Karpas-422 (cell line): Measurements from ENCODE around the gene TMPRSS2. TPM values are rescaled to one million over a fixed set of nuclear protein-coding genes. Genes with fewer than 3 reads are reported as not detected.

Experiments used
- DNase-seq: peaks from one replicate; pipeline ENCODE4 v3.0.0-alpha.2; 2015
- H2AFZ ChIP-seq: fragments of 200-600 bp; sonication (generic); 2 replicates; pipeline ENCODE4 v1.6.1; 2014; ENCODE audit warnings: antibody characterized with exemption, low read length, mixed read lengths
- H3K27ac ChIP-seq: fragments of 200-600 bp; sonication (generic); 2 replicates; pipeline ENCODE4 v1.5.1; 2014; ENCODE audit warnings: mild to moderate bottlenecking, low read length, moderate library complexity
- H3K27me3 ChIP-seq: fragments of 200-600 bp; sonication (generic); 2 replicates; pipeline ENCODE4 v1.6.1; 2014; ENCODE audit warnings: low read length, mixed read lengths
- H3K36me3 ChIP-seq: fragments of 200-600 bp; sonication (generic); 2 replicates; pipeline ENCODE4 v1.6.1; 2014; ENCODE audit warnings: low read length, mixed read lengths; ENCODE audit not compliant: insufficient read depth
- H3K4me1 ChIP-seq: fragments of 200-600 bp; sonication (generic); 2 replicates; pipeline ENCODE4 v1.6.1; 2014; ENCODE audit warnings: mild to moderate bottlenecking, low read length, mixed read lengths
- H3K4me2 ChIP-seq: fragments of 200-600 bp; sonication (generic); 2 replicates; pipeline ENCODE4 v1.6.1; 2014; ENCODE audit warnings: low read length, low read depth, mild to moderate bottlenecking; ENCODE audit not compliant: poor library complexity, severe bottlenecking
- H3K4me3 ChIP-seq: fragments of 200-600 bp; sonication (generic); 2 replicates; pipeline ENCODE4 v1.5.1; 2014; ENCODE audit warnings: mild to moderate bottlenecking, antibody characterized with exemption, low read length, mixed read lengths
- H3K79me2 ChIP-seq: fragments of 200-600 bp; sonication (generic); 2 replicates; pipeline ENCODE4 v1.6.1; 2014; ENCODE audit warnings: mild to moderate bottlenecking, low read length, mixed read lengths
- H3K9ac ChIP-seq: fragments of 200-600 bp; sonication (generic); 2 replicates; pipeline ENCODE4 v1.6.0; 2014; ENCODE audit warnings: low read length
- H3K9me2 ChIP-seq: fragments of 200-600 bp; sonication (generic), shearing (Covaris generic); replicated peaks from 2 replicates; pipeline ENCODE4 v1.6.0; 2014; ENCODE audit warnings: mild to moderate bottlenecking, low read length, moderate library complexity; ENCODE audit not compliant: insufficient read depth
- H3K9me3 ChIP-seq: fragments of 300-700, 200-600 bp; sonication (generic); 2 replicates; pipeline ENCODE4 v1.6.1; 2014; ENCODE audit warnings: low read length, mixed read lengths
- H4K20me1 ChIP-seq: fragments of 200-600 bp; sonication (generic); 2 replicates; pipeline ENCODE4 v1.6.1; 2014; ENCODE audit warnings: mild to moderate bottlenecking, antibody characterized with exemption, low read length, low read depth; ENCODE audit not compliant: insufficient read depth
- total RNA-seq: library from RNA; depleted of rRNA; stranded (reverse); fragments of >200 nt; shearing (Covaris generic); gene quantifications from 2 replicates; pipeline ENCODE4 v1.2.3, GENCODE V29; 2014; ENCODE audit warnings: low replicate concordance

Gene TMPRSS2
- total RNA-seq, 1 experiment from 2014 or later = not detected

DNA sequence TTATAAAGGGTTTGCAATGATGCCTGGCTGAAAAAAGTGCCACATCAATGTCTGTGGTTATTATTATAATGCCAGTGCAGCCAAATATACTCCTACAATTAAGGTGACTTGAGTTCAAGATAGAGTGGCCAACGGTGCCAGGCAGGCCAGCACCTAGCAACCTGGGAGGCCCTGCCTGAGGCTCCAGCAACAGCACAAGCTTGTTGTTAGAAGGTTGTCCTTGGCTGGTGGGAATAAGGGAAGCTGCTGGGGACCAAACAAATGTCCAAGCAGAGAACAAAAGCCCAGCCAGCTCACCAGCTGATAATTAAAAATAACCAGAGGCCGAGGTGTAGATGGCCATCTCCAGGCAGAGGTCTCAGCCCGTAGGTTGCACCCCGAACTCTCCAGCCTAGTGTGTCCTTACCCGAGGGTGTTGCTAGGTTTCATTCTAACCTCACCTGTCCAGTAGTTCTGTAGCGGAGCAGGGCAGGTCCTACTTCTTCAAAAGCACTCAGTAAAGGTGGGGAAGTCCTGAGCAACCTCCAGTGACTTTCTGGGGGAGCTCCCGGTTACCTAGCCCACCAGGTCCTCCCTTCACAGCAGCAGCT is 1.9 kb downstream of the TMPRSS2 start:
- H4K20me1 ChIP-seq = no peaks in the 10 kb centered on the region
- H3K4me3 ChIP-seq = no peak overlapping the region
- no peaks in the 10 kb centered on the region for H3K79me2 ChIP-seq
- H3K9me2 ChIP-seq = no peaks in the 10 kb centered on the region
- no peak overlapping the region for H2AFZ ChIP-seq
- no peaks in the 10 kb centered on the region for H3K36me3 ChIP-seq
- no peaks in the 10 kb centered on the region for H3K9me3 ChIP-seq
- H3K4me2 ChIP-seq = no peak overlapping the region
- no peaks in the 10 kb centered on the region for H3K27me3 ChIP-seq
- no peak overlapping the region for H3K9ac ChIP-seq
- DNase-seq = no peak
- H3K4me1 ChIP-seq = no peaks in the 10 kb centered on the region
- H3K27ac ChIP-seq = no peak overlapping the region

DNA sequence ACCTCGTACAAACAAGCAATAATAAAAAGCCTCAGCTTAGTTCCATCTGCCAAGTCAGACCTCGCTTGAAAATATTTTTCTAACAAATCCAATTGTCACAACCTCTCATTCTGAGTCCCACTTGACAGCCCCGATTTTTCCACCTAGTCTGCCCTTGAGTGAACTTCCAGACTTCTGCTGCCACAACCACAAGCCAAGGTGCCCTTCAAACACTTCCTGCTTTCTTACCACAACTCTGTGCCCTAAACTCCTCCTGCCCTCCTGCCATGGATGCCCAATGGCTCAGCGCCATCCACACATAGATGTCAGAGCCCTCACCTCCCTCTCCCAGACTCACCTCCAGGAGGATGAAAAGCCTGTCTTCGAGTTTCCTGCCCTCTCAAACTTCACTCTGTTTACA is 3.9 kb downstream of the TMPRSS2 start:
- Histone ChIP-seq H3K4me2 (no peak overlapping the region), H3K27me3 (no peaks in the 10 kb centered on the region), H3K9ac (no peak overlapping the region), H3K9me3 (no peaks in the 10 kb centered on the region), H3K27ac (no peak overlapping the region), H3K9me2 (no peaks in the 10 kb centered on the region), H3K36me3 (no peaks in the 10 kb centered on the region), H3K4me1 (no peaks in the 10 kb centered on the region), H3K4me3 (no peak overlapping the region), H4K20me1 (no peaks in the 10 kb centered on the region), H2AFZ (no peak overlapping the region), H3K79me2 (no peaks in the 10 kb centered on the region)
- DNase-seq = no peak

DNA sequence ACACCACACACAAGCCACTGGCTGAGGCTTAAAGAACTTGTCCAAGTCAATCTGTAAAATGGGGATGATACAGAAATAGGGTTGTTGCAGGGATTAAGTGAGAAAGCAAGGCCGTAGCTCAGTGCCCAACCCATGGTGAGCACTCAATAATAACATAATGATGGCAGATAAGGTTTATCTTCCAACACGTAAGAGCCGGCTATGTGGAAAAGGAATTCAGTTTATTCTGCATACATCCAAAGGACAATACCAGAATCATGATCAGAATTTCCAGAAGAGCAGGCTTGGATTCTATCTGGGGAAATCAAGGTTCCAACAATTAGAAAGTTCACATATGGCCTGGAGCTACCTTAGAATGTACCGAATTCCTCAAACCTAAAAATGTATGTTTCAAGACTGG is 4.6 kb downstream of the TMPRSS2 start:
- Histone ChIP-seq H3K9me3 (no peaks in the 10 kb centered on the region), H3K27me3 (no peaks in the 10 kb centered on the region), H4K20me1 (no peaks in the 10 kb centered on the region), H3K9ac (no peak overlapping the region), H3K9me2 (no peaks in the 10 kb centered on the region), H3K4me1 (no peaks in the 10 kb centered on the region), H2AFZ (no peak overlapping the region), H3K27ac (no peak overlapping the region), H3K79me2 (no peaks in the 10 kb centered on the region), H3K36me3 (no peaks in the 10 kb centered on the region), H3K4me2 (no peak overlapping the region), H3K4me3 (no peak overlapping the region)
- DNase-seq = no peak

DNA sequence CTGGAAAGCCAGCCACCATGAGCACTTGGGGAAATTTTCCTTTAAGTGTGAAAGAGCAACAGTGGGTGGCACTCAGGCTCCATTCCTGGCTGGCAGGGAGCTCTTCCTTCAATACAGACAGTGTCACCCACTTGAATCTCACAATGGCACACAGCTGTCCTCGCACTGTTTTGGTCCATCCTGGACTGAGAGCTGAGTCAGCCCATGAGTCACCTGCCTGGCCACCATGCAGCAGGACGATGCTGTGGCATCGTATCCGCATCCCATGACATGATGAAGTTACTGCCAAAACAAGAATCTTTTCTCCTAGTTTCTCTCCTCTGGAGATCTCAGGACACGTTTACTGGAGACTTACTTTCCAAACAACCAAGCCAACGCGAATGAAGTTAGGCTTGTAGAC is 6.0 kb downstream of the TMPRSS2 start:
- H3K79me2 ChIP-seq = no peaks in the 10 kb centered on the region
- H3K27me3 ChIP-seq = no peaks in the 10 kb centered on the region
- H3K4me1 ChIP-seq = no peaks in the 10 kb centered on the region
- H3K4me3 ChIP-seq = no peak overlapping the region
- H3K4me2 ChIP-seq = no peak overlapping the region
- DNase-seq = no peak
- no peak overlapping the region for H2AFZ ChIP-seq
- no peaks in the 10 kb centered on the region for H4K20me1 ChIP-seq
- H3K9ac ChIP-seq = no peak overlapping the region
- no peak overlapping the region for H3K27ac ChIP-seq
- no peaks in the 10 kb centered on the region for H3K9me3 ChIP-seq
- no peaks in the 10 kb centered on the region for H3K36me3 ChIP-seq
- H3K9me2 ChIP-seq = no peaks in the 10 kb centered on the region

DNA sequence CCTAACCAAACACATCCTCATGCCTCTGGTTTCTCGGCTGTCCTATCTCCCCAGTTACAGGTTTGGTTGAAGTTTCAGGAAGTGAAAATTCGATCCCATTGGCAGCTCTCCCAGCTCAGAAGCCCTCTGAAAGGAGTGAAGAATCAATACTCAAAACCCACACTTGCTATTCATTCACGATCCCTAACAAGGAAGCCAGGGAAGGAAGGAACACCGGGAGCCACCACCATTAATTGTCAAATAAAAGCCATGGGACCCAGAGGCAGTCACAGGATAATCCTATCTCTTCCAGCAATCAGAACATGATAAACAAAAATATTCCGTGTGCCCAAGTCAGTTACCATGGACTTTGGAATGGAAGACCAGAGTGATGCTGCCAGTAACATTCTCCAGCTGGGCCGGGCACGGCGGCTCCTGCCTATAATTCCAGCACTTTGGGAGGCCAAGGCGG is 7.0 kb downstream of the TMPRSS2 start:
- Histone ChIP-seq H3K9ac (no peak overlapping the region), H3K27me3 (no peaks in the 10 kb centered on the region), H3K4me3 (no peak overlapping the region)

DNA sequence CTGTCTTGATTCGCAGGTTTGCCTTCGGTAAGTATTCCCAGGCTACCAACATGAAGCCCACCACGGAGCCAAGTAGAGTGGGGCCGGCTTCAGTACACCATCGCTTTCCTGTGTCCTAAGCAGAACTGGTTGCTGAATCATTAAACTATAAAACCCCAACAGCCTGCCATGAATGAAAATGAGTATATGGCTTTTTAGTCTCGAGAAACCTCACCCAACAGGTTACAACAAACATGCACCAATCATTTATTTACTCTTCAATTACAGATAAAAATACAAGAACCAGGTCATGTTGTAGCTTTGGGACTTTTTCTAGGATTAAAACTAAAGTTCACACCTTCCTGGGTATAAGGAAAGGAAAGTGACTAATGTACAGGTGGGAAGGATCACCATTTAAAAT is 7.6 kb downstream of the TMPRSS2 start:
- H3K9me2 ChIP-seq = no peaks in the 10 kb centered on the region
- H3K4me3 ChIP-seq = no peak overlapping the region
- no peaks in the 10 kb centered on the region for H3K27me3 ChIP-seq
- no peaks in the 10 kb centered on the region for H3K9me3 ChIP-seq
- H3K36me3 ChIP-seq = no peaks in the 10 kb centered on the region
- DNase-seq = no peak
- no peak overlapping the region for H2AFZ ChIP-seq
- H3K4me1 ChIP-seq = no peaks in the 10 kb centered on the region
- no peak overlapping the region for H3K4me2 ChIP-seq
- H4K20me1 ChIP-seq = no peaks in the 10 kb centered on the region
- no peak overlapping the region for H3K27ac ChIP-seq
- no peak overlapping the region for H3K9ac ChIP-seq
- no peaks in the 10 kb centered on the region for H3K79me2 ChIP-seq

More for the DNA sequence above, 7.0 kb downstream of the TMPRSS2 start:
- Histone ChIP-seq H3K27ac (no peak overlapping the region), H3K4me2 (no peak overlapping the region), H3K79me2 (no peaks in the 10 kb centered on the region), H3K9me3 (no peaks in the 10 kb centered on the region), H3K9me2 (no peaks in the 10 kb centered on the region), H4K20me1 (no peaks in the 10 kb centered on the region), H2AFZ (no peak overlapping the region), H3K4me1 (no peaks in the 10 kb centered on the region), H3K36me3 (no peaks in the 10 kb centered on the region)
- DNase-seq = no peak

DNA sequence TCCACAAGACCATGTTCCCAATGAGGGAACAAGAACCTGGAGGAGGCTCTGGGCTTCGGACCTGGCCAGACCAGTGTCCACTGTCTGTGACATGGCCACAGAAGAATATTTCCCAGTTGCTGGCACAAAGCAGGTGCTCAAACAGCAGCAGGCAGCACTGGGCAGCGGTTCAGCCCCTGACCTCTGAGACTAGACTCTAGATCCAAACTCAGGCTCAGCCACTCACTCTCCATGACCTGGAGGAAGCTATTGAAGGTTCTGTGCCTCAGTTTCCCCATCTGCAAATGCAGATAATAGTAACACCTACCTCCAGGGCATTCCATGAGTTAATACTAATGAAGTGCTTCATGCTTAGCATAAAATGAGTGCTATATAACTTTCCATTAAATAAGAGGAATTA is 8.0 kb downstream of the TMPRSS2 start:
- Histone ChIP-seq H2AFZ (no peak overlapping the region), H3K27ac (no peak overlapping the region), H3K4me2 (no peak overlapping the region), H3K27me3 (no peaks in the 10 kb centered on the region), H3K9me2 (no peaks in the 10 kb centered on the region), H3K36me3 (no peaks in the 10 kb centered on the region), H4K20me1 (no peaks in the 10 kb centered on the region), H3K4me1 (no peaks in the 10 kb centered on the region), H3K79me2 (no peaks in the 10 kb centered on the region), H3K4me3 (no peak overlapping the region), H3K9me3 (no peaks in the 10 kb centered on the region), H3K9ac (no peak overlapping the region)
- no peak for DNase-seq

DNA sequence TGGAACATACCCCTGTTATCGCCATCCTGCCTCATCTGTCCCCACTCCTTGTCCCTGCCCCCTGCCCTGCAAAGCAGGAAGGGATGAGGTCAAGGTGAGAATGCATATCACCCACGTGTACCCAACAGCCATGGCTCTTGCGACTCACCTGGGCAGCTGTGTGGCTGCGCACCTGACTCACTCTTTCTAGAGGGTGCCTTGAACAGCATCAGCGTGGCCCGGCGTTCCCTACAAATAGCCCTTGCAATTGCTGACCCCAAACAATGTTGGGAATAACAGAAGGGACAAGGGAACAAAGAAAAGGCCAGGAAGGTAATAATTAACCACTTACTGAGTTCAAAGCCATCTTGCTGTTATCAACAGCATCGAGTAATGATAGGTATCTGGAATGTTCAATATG is 10.2 kb downstream of the TMPRSS2 start:
- no peak overlapping the region for H3K27ac ChIP-seq
- no peak overlapping the region for H3K9ac ChIP-seq
- H3K4me2 ChIP-seq = no peak overlapping the region
- H2AFZ ChIP-seq = no peak overlapping the region
- H3K9me2 ChIP-seq = no peaks in the 10 kb centered on the region
- no peak overlapping the region for H3K4me3 ChIP-seq
- H3K79me2 ChIP-seq = no peaks in the 10 kb centered on the region
- H3K9me3 ChIP-seq = no peaks in the 10 kb centered on the region
- no peaks in the 10 kb centered on the region for H3K27me3 ChIP-seq
- H3K4me1 ChIP-seq = no peaks in the 10 kb centered on the region
- DNase-seq = no peak
- H3K36me3 ChIP-seq = no peaks in the 10 kb centered on the region
- H4K20me1 ChIP-seq = no peaks in the 10 kb centered on the region

DNA sequence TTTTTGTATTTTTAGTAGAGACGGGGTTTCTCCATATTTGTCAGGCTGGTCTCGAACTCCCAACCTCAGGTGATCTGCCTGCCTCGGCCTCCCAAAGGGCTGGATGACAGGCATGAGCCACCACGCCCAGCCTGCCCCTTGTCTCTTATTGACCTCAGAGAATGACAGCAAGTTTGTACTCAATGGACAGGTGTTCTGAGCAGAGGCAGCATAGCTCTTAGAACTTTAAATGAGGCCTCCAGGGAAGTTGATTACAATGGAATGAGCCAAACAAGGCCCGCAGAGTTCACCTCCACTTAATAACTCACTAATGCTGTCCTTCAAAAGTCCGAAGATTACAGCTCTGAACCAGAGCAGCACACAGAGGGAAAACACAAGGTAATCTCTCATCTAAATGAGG is 10.9 kb downstream of the TMPRSS2 start:
- no peak for DNase-seq
- Histone ChIP-seq H3K27ac (no peak overlapping the region), H3K9me3 (no peaks in the 10 kb centered on the region), H3K79me2 (no peaks in the 10 kb centered on the region), H3K9ac (no peak overlapping the region), H3K4me3 (no peak overlapping the region), H4K20me1 (no peaks in the 10 kb centered on the region), H3K4me1 (no peaks in the 10 kb centered on the region), H3K36me3 (no peaks in the 10 kb centered on the region), H2AFZ (no peak overlapping the region), H3K4me2 (no peak overlapping the region), H3K27me3 (no peaks in the 10 kb centered on the region), H3K9me2 (no peaks in the 10 kb centered on the region)
